Measurements from ENCODE around the gene MUS81.
A peak's percentile ranks its signal among the peaks of the same experiment; 100 is the strongest.
"Not testable (repeated sequence)": the region's sequence is repeated elsewhere in the genome, so short reads cannot be mapped to it uniquely, and the experiment has no call there.

MUS81 gene

DNA sequence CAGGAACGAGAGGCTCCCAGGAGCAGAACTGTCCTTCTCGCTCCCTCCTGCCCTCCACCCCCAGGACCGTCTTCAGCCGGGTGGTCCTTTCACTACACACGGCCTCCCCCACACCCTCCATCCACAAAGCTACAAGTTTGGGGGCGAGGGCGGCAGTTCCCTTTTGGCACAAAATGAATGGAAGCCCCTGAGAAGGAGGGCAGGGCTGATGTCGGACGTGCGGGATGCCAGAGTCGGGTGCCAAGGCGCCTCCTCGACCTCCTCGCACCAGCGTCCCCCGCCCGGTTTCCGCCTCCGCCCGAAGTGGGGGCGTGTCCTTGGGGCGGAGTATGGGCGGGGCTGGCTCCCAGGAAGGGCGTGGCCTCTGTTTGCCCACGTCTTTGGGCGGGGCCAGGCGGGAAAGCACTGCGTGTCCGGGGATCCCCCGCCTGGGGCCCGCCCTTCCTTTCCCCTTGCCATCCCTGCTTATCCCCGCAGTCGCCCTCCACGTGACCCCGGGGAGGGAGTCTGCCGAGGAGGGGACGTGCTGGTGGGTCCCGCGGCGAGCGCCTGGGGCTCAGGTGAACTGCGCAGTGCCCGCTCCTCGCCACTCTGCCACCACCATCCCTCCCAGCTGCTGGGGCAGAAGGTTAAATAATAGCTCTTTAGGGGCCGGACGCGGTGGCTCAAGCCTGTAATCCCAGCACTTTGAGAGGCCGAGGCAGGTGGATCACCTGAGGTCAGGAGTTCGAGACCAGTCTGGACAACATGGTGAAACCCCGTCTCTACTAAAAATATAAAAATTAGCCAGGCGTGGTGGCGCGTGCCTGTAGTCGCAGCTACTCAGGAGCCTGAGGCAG is 13.3 kb downstream of the MUS81 start:
- peak; percentile 96 for DNase-seq

DNA sequence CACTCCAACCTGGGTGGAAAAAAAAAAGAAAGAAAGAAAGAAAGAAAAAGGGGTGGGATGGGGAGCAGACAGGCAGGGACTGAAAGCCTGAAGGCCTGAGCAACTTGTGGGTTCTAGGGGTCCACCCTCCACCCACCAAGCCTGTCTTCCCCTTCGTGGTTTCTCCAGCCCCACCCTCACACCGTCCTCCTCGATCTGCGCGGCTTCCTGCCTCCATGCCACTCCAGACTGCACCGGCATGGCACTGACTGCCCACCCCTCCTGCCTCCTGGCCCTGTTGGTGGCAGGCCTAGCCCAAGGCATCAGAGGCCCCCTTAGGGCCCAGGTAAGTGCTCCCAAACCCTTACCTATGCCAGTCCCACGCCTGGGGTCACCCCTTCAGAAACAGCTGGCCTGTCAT is 19.4 kb downstream of the MUS81 start, which contains the start of gene CTSW:
TSS of gene CTSW (plus strand) at position 221 of the 400 bp plus-strand sequence. CDS start at position 239, 18 bp downstream.
- no peak for DNase-seq

DNA sequence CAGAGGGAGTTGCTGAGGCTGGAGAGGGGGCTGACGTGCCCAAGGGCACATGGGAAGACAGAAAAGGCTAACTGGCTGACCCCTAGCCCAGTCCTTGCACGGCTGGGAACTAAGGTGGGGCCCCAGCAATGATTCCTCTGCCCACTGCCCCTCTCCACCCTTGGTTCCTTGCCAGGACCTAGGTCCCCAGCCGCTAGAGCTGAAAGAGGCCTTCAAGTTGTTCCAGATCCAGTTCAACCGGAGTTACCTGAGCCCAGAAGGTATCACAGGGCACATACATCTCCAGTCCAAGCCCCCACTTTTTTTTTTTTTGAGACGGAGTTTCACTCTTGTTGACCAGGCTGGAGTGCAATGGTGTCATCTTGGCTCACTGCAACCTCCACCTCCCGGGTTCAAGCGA is 19.8 kb downstream of the MUS81 start:
- DNase-seq: no peak

DNA sequence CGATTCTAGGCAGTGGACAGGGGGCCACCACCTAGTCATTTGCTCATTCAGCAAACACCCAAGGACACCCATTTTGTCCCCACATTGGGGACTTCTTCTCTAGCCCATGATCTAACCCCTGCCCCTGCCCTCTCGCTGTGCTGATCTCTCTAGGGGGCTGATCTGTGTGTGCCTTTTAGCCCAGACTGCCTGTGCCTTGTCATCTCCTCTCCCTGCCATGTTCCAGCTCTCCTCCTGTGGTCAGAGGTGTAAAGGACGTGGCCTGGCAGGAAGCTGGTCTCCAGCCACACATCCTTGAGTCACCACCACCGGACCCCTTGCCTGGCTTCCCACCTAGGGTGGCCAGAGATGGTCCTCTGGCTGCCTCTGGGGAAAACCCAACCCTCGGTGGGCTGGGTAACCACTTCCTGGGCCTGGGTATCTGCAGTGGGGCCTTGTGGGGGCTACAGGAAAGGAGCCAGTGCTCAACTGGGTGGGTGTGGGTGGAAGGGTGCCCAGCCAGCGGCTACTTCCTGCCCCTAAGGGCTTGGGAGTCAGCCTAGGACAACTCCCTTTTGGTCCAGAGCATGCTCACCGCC is 20.7 kb downstream of the MUS81 start:
- DNase-seq: no peak

DNA sequence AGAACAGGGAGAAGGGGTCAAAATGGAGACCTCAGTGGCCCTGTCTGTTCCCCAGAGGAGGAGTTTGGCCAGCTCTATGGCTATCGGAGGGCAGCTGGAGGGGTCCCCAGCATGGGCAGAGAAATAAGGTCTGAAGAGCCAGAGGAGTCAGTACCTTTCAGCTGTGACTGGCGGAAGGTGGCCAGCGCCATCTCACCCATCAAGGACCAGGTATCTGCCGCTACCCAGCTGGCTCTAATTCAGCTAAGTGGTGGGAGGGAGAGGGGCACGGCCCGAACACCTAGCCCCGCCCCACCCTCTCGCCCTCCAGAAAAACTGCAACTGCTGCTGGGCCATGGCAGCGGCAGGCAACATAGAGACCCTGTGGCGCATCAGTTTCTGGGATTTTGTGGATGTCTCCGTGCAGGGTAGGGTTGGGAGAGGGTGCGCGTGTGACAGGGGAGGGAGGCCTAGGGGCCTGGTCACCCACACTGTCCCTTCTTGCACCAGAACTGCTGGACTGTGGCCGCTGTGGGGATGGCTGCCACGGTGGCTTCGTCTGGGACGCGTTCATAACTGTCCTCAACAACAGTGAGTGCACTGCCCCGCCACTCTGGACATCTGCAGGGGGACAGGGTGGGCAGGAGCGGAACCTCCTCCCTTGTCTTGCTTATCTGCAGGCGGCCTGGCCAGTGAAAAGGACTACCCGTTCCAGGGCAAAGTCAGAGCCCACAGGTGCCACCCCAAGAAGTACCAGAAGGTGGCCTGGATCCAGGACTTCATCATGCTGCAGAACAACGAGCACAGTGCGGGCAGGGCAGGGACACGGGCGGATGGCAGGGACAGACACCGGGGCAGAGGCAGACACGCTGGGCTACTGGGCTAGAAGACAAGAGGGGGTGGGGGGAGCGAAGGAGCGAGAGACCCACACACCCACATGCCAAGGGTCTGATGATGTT is 22.2 kb downstream of the MUS81 start:
- no peak for DNase-seq

GRCh38 chr11:65883058-65883761 is 23.0 kb downstream of the MUS81 start:
- DNase-seq: no peak

- DNase-seq: no peak
Observed at GRCh38 chr11:65883786-65884715, 23.8 kb downstream of the MUS81 start.

DNA sequence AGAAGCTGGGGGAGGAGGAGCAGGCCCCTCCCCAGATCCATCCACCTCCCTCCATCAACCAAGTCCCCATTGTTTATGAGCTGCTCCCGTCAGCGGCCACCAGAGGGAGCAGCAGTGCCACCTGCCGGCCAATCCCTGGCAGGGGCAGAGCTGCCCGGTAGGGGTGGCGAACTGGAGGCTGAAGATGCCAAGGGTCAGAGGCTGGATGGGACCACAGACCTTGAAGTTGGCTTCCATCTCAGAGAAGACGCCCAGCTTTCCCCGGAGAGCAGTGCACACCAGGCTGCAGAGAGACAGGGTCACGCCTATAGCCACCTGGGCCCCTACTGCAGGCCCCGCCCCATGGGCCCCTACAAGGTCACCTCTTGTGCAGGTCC is 24.5 kb downstream of the MUS81 start:
- peak; percentile 71 for DNase-seq

- no peak for DNase-seq
Observed at GRCh38 chr11:65885231-65885630, 25.0 kb downstream of the MUS81 start.

DNA sequence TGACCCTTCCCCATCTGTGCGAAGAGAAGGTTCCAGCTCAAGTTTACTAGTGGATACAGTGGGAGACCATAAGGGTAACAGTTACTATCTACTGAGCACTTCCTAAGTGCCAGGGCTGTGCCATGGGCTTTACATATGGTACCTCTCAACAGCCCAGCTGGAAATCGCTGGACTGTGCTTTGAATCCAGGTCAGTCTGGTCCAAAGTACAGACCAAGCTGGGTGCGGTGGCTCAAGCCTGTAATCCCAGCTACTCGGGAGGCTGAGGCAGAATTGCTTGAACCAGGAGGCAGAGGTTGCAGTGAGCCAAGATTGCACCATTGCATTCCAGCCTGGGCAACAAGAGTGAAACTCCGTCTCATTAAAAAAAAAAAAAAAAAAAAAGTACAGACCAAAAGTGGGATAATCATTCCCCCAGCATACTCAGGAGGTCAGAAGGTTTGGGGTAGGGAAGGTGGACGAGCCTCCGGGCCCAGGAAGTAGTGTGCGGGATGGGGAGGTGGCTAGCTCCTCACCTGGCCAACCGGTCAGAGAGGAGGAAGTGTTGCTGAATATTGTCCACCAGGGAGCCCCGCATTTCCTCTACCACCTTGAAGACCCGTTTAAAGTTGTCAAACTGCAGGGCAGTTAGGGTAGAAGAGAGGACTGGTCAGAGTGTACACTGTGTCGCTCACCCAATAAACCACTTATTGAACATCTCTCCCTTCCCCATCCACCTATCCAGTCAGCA is 25.7 kb downstream of the MUS81 start:
- no peak for DNase-seq

- no peak for DNase-seq
Observed at GRCh38 chr11:65886826-65887722, 26.8 kb downstream of the MUS81 start.

DNA sequence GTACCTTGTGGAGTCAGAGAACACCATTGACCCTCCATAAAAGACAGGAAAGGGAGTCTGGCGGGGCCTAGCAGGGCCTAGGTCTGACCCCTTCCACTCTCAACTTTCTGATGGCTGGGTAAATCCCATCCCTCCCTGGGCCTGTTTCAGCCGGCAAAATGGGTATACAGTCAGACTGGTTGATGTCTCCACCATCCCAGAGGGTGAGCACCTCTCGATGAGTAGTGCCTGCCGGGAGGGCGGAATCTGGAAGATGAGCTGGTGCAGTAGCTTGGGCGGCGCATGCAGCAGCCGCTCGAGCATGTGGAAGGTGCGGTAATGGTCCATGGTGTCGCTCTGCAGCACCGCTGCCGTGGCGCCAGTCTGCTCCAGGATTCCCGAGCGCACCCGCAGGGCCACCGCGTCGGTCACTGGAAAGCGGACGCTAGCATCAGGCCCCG is 27.5 kb downstream of the MUS81 start:
- no peak for DNase-seq

- DNase-seq: peak; percentile 91
Observed at GRCh38 chr11:65888163-65888814, 28.1 kb downstream of the MUS81 start, which contains the start of gene FIBP. FIBP (minus strand) TSS chr11:65888471; CDS start chr11:65888418, 53 bp downstream.

DNA sequence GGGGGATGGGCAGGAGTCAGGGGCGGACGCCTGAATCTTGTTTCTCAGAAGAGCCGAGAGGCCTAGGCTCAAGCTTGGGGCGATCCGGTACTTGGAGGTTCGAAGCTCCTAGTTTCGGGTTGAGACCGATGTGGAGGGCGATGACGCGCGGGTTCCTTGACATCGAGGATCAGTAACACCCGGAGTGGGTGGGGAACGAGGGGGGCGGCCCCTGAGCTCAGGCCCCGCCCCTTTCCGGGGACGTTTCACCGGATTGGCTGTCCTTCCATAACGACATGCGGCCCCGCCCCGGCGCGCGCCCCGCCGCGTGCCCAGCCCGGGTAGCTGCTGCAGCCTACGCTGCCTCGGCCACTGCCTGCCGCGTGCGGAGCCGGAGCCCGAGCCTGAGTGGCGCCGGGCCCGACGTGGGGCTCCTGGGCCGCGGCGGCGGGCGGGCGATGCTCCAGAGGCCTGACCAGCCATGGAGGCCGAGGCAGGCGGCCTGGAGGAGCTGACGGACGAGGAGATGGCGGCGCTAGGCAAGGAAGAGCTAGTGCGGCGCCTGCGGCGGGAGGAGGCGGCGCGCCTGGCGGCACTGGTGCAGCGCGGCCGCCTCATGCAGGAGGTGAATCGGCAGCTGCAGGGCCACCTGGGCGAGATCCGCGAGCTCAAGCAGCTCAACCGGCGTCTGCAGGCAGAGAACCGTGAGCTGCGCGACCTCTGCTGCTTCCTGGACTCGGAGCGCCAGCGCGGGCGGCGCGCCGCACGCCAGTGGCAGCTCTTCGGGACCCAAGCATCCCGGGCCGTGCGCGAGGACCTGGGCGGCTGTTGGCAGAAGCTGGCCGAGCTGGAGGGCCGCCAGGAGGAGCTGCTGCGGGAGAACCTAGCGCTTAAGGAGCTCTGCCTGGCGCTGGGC is 30.3 kb downstream of the MUS81 start, which contains the start of gene CCDC85B:
TSS of gene CCDC85B (plus strand) at position 350 of the 895 bp plus-strand sequence. CDS start at position 461, 111 bp downstream.
- peak; percentile 99 for DNase-seq

- no peak for DNase-seq
Observed at GRCh38 chr11:65891219-65892136, 31.2 kb downstream of the MUS81 start.

- not testable (repeated sequence) for DNase-seq
Observed at GRCh38 chr11:65892137-65892540, 31.9 kb downstream of the MUS81 start.

All from activated CD4-positive, alpha-beta T cell treated with anti-CD3 and anti-CD28 coated beads for 1 hour (primary cell).